GM19043 (cell line): ENCODE results near the gene IQGAP2.
"Not testable (repeated sequence)": the region's sequence is repeated elsewhere in the genome, so short reads cannot be mapped to it uniquely, and the experiment has no call there.

Experiments used
- ATAC-seq: cut with Tn5 transposase; IDR thresholded peaks from one replicate; pipeline ENCODE4 v1.9.1; 2021; ENCODE audit warnings: low read depth; ENCODE audit not compliant: unreplicated experiment

The IQGAP2 gene

GRCh38 chr5:76402886-76403765 lies at the start of gene IQGAP2:
TSS of gene IQGAP2 (plus strand) at chr5:76403285. CDS start at chr5:76403546, 261 bp downstream.
- peak; percentile 39 for ATAC-seq

- no peak for ATAC-seq
These were observed 46.2 kb upstream of the IQGAP2 start for GRCh38 chr5:76356887-76357286.

- no peak for ATAC-seq
These were observed 39.5 kb upstream of the IQGAP2 start for GRCh38 chr5:76363352-76364225.

GRCh38 chr5:76364226-76364589 lies 38.9 kb upstream of the IQGAP2 start:
- no peak for ATAC-seq

- ATAC-seq, result no peak
These were observed 37.5 kb upstream of the IQGAP2 start for GRCh38 chr5:76365561-76365960.

GRCh38 chr5:76366596-76366995 lies 36.5 kb upstream of the IQGAP2 start:
- ATAC-seq, result no peak

GRCh38 chr5:76367623-76368371 lies 35.3 kb upstream of the IQGAP2 start:
- ATAC-seq, result no peak

- no peak for ATAC-seq
These were observed 34.1 kb upstream of the IQGAP2 start for GRCh38 chr5:76368941-76369340.

GRCh38 chr5:76369668-76370067 lies 33.4 kb upstream of the IQGAP2 start:
- ATAC-seq, result not testable (repeated sequence)

- no peak for ATAC-seq
These were observed 31.1 kb upstream of the IQGAP2 start for GRCh38 chr5:76371960-76372322.

- ATAC-seq, result no peak
These were observed 30.6 kb upstream of the IQGAP2 start for GRCh38 chr5:76372323-76373054.

GRCh38 chr5:76376148-76376865 lies 26.8 kb upstream of the IQGAP2 start:
- ATAC-seq, result no peak

- ATAC-seq, result no peak
These were observed 26.2 kb upstream of the IQGAP2 start for GRCh38 chr5:76376866-76377230.

- no peak for ATAC-seq
These were observed 24.7 kb upstream of the IQGAP2 start for GRCh38 chr5:76378355-76378754.

- ATAC-seq, result no peak
These were observed 23.8 kb upstream of the IQGAP2 start for GRCh38 chr5:76379316-76379715.

- ATAC-seq, result no peak
These were observed 23.2 kb upstream of the IQGAP2 start for GRCh38 chr5:76379855-76380254.

- no peak for ATAC-seq
These were observed 22.6 kb upstream of the IQGAP2 start for GRCh38 chr5:76380346-76381066.

GRCh38 chr5:76383126-76383832 lies 19.8 kb upstream of the IQGAP2 start:
- ATAC-seq, result no peak
